ENCODE measurements around the gene GPX8. TPM values are rescaled to one million over a fixed set of nuclear protein-coding genes. Genes with fewer than 3 reads are reported as not detected.

Gene GPX8
- total and polyA plus RNA-seq, 9 of the 15 experiments (the other 6 are each of a cell fraction or from before 2014, with no cell fraction given): 0.62 to 1.8 (median 1.2) TPM

GRCh38 chr5:55172937-55173686, 13.1 kb downstream of the GPX8 start, which contains the start of gene CDC20B (continued):
- TF ChIP-seq, protein P1, sequence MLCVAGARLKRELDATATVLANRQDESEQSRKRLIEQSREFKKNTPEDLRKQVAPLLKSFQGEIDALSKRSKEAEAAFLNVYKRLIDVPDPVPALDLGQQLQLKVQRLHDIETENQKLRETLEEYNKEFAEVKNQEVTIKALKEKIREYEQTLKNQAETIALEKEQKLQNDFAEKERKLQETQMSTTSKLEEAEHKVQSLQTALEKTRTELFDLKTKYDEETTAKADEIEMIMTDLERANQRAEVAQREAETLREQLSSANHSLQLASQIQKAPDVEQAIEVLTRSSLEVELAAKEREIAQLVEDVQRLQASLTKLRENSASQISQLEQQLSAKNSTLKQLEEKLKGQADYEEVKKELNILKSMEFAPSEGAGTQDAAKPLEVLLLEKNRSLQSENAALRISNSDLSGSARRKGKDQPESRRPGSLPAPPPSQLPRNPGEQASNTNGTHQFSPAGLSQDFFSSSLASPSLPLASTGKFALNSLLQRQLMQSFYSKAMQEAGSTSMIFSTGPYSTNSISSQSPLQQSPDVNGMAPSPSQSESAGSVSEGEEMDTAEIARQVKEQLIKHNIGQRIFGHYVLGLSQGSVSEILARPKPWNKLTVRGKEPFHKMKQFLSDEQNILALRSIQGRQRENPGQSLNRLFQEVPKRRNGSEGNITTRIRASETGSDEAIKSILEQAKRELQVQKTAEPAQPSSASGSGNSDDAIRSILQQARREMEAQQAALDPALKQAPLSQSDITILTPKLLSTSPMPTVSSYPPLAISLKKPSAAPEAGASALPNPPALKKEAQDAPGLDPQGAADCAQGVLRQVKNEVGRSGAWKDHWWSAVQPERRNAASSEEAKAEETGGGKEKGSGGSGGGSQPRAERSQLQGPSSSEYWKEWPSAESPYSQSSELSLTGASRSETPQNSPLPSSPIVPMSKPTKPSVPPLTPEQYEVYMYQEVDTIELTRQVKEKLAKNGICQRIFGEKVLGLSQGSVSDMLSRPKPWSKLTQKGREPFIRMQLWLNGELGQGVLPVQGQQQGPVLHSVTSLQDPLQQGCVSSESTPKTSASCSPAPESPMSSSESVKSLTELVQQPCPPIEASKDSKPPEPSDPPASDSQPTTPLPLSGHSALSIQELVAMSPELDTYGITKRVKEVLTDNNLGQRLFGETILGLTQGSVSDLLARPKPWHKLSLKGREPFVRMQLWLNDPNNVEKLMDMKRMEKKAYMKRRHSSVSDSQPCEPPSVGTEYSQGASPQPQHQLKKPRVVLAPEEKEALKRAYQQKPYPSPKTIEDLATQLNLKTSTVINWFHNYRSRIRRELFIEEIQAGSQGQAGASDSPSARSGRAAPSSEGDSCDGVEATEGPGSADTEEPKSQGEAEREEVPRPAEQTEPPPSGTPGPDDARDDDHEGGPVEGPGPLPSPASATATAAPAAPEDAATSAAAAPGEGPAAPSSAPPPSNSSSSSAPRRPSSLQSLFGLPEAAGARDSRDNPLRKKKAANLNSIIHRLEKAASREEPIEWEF (CRISPR knock-in tag; IDR thresholded peaks at IDR 0.05): no peak
- TF ChIP-seq NFXL1 (CRISPR knock-in tag; IDR thresholded peaks at IDR 0.05): no peak
- no peak for TF ChIP-seq NCOR1 (IDR thresholded peaks at IDR 0.05)
- TF ChIP-seq EP300 (IDR thresholded peaks at IDR 0.05; ENCODE audit: low read length): no peak
- no peak for TF ChIP-seq ZNF518B (CRISPR knock-in tag; IDR thresholded peaks at IDR 0.05)
- TF ChIP-seq POLR2A (conservative IDR thresholded peaks at IDR 0.05): peak; percentile 51
- no peak for TF ChIP-seq HCFC1 (IDR thresholded peaks at IDR 0.05; ENCODE audit: low read depth, low read length)
- no peak for TF ChIP-seq HMGN3 (IDR thresholded peaks at IDR 0.05; ENCODE audit: borderline replicate concordance, extremely low read depth, insufficient read length, low read depth, low read length)
- TF ChIP-seq, protein P2, sequence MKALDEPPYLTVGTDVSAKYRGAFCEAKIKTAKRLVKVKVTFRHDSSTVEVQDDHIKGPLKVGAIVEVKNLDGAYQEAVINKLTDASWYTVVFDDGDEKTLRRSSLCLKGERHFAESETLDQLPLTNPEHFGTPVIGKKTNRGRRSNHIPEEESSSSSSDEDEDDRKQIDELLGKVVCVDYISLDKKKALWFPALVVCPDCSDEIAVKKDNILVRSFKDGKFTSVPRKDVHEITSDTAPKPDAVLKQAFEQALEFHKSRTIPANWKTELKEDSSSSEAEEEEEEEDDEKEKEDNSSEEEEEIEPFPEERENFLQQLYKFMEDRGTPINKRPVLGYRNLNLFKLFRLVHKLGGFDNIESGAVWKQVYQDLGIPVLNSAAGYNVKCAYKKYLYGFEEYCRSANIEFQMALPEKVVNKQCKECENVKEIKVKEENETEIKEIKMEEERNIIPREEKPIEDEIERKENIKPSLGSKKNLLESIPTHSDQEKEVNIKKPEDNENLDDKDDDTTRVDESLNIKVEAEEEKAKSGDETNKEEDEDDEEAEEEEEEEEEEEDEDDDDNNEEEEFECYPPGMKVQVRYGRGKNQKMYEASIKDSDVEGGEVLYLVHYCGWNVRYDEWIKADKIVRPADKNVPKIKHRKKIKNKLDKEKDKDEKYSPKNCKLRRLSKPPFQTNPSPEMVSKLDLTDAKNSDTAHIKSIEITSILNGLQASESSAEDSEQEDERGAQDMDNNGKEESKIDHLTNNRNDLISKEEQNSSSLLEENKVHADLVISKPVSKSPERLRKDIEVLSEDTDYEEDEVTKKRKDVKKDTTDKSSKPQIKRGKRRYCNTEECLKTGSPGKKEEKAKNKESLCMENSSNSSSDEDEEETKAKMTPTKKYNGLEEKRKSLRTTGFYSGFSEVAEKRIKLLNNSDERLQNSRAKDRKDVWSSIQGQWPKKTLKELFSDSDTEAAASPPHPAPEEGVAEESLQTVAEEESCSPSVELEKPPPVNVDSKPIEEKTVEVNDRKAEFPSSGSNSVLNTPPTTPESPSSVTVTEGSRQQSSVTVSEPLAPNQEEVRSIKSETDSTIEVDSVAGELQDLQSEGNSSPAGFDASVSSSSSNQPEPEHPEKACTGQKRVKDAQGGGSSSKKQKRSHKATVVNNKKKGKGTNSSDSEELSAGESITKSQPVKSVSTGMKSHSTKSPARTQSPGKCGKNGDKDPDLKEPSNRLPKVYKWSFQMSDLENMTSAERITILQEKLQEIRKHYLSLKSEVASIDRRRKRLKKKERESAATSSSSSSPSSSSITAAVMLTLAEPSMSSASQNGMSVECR (CRISPR knock-in tag; IDR thresholded peaks at IDR 0.05): no peak
